Activated CD4-positive, CD25-positive, alpha-beta regulatory T cell treated with anti-CD3 and anti-CD28 coated beads, Interleukin-2, amount 50 U/mL, for 24 hours (primary cell): ENCODE data around the gene OR10H5.

ENCODE experiments used
- ATAC-seq, 2 donors: fragments of 150-1000 bp; cut with Tn5 transposase; one replicate each; pipeline ENCODE4 v1.10.0; 2021; ENCODE audit warnings: mild to moderate bottlenecking in 1 of 2, moderate library complexity in 1 of 2

OR10H5 gene

GRCh38 chr19:15850385-15850784 is 62.9 kb downstream of the OR10H5 start:
- no peak for ATAC-seq
